GM18517 (cell line): ENCODE results near the gene HBP1.
"Not testable (repeated sequence)": the region's sequence is repeated elsewhere in the genome, so short reads cannot be mapped to it uniquely, and the experiment has no call there.

Experiments
- ATAC-seq: cut with Tn5 transposase; IDR thresholded peaks from one replicate; pipeline ENCODE4 v1.9.1; 2021; ENCODE audit warnings: mild to moderate bottlenecking, moderate library complexity; ENCODE audit not compliant: unreplicated experiment

The HBP1 gene

DNA sequence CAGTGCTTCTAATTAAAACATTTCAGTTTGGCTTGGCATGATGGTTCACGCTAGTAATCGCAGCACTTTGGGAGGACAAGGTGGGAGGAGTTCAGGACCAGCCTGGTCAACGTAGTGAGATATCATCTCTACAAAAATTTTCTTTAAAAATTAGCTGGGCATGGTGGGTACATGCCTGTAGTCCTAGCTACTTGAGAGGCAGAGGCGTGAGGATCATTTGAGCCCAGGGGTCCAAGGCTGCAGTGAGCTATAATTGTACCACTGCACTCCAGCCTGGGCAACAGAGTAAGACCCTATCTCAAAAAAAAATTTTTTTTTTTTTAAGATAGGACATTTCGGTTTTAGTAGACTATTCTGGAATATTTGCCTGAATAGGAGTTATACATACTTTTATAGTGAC, 12.4 kb downstream of the HBP1 start:
- ATAC-seq: no peak

- ATAC-seq: no peak
Observed at GRCh38 chr7:107185716-107186115, 16.9 kb downstream of the HBP1 start.

DNA sequence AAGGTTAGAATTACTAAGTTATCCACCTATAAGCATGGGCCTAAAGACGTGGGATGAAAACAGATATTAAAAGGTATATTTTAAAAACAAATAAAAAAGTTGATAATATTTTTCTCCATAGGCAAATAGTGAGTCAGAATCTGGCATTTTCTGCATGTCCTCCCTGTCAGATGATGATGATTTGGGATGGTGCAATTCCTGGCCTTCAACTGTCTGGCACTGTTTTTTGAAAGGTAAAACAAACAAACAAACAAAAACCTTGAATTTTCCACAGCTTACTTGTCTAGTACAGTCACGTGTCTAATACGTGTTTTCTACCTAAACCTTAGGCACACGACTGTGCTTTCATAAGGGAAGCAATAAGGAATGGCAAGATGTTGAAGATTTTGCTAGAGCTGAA, 17.4 kb downstream of the HBP1 start:
- no peak for ATAC-seq

GRCh38 chr7:107187774-107188173, 19.0 kb downstream of the HBP1 start:
- no peak for ATAC-seq

DNA sequence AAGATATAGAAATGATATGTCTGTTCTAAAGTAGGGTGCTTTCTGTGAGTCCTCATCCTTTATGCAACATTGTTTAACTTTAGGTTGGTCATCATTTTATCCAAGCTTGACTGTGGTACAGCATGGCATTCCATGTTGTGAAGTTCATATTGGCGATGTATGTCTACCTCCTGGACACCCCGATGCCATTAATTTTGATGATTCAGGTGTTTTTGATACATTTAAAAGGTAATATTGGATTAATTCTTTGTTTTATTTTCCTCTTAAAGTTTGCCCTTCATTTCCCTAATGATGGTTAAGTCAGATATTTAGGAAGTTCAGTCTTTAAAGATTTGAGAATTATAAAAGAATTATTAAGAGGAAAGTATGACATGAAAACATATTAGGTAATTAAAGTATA, 21.3 kb downstream of the HBP1 start:
- no peak for ATAC-seq

DNA sequence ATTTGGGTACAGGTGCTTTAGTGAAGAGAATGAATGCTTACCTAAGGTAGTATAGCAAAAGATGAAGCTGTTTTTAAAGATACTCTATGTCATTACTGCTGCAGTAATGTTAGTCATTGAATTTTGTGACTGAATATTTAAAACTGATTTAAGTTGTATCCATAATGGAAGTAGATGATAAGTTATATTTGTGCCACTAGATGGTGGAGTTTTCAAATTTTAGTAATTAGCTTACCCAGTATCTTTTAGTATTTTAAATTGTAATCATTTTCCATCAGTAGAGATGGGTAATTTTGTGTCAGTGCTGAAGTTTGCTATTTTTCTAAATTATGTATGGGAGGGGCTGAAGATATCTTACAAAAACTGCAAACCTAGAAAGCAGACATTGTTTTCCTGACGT, 25.2 kb downstream of the HBP1 start:
- ATAC-seq: no peak

- no peak for ATAC-seq
Observed at GRCh38 chr7:107196834-107197610, 28.2 kb downstream of the HBP1 start.

GRCh38 chr7:107201795-107202450, 33.1 kb downstream of the HBP1 start:
- ATAC-seq: no peak

DNA sequence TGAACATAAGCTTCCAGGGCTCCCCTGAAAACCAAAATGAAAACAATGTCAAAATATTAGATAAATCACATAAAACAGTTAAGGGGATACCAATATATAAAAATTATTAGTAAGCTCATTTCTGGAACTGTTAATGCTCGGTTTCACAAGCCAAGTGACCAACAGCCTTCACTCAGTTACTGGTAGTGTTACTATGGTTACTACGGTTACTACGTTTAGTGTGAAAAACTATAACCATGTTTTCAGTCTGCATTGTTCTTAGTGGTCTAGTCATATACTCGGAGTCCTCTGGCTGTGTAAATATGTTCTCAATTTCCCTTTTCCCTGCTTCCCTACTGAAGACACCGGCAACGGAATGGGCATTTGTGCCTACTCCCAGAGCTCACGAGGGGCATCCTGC, 34.8 kb downstream of the HBP1 start:
- no peak for ATAC-seq

DNA sequence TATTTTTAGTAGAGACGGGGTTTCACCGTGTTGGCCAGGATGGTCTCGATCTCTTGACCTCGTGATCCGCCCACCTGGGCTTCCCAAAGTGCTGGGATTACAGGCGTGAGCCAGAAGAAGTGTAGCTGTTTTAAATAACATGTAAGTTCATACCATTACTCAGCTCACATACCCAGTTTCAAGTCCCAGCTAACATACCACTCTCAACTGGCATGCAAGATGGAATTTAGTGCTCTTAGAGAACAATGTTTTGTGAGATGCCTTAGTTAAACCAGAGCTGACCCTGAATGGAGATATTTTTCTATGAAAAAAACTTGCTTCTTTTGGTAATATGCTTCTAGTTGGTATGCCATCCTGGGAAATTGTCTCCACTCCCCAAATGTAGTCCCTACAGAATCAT, 37.3 kb downstream of the HBP1 start:
- no peak for ATAC-seq

DNA sequence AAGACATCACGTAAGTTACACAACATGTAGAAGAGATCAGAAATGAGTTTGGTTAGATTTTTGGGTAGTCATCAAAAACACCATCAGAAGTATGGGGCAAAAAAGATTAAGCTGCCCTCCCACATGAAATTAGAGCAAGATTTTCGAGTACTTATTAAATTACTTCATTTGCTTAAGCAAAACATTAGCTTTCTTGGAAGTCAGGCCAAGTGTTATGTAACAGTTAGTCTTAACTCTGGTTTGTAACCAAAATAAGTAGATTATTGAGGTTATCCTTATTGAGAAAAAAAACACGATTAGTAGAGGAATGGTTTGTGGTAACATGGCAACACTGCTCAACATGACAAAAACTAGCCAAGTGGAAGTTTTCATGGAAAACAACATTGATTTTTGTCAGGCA, 37.9 kb downstream of the HBP1 start:
- no peak for ATAC-seq

GRCh38 chr7:107207459-107207858, 38.7 kb downstream of the HBP1 start:
- ATAC-seq: no peak

DNA sequence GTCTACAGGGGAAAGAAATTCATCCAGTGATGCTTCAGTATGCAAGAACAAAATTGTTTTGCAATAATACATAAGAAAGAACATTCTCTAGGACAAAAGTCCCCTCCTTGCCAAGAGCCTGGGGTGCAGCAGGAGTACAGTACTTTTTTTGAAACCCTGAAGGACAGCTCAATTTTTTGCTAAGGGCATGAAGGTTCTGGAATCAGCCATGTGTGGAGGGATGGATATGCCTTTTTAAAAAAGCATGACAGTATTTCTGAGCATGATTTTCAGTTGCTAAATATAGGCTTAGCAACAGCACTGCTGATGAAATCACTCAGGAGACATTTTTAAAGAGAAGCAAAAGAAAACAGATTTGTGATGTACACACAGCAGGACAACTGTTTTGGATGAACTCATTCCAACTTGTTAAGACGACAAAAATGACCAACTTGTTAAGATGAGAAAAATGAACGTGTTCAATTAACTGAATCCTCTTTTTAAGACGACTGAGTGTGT, 39.3 kb downstream of the HBP1 start:
- no peak for ATAC-seq

- no peak for ATAC-seq
Observed at GRCh38 chr7:107208563-107208962, 39.8 kb downstream of the HBP1 start.

GRCh38 chr7:107209565-107209964, 40.8 kb downstream of the HBP1 start:
- no peak for ATAC-seq

DNA sequence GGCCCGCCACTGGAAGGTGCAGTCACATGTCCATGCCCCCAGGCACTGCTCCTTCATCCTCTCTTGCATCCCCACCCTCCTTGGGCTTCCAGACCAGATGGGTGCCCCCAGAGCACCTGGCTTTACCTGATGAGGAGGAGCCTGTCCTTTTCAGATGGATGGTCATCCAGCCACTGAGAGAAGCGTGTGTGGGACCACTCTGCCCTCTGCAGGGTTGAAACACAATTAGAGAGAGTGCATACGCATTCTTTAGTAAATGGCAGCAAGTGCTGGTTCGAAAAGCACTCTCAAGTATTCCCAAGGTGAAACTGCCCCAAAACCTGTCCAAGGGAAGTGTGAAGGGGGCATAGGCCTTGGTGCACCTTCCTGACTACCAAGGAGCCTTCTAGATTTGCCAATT, 41.6 kb downstream of the HBP1 start:
- ATAC-seq: no peak

GRCh38 chr7:107212725-107213124, 43.9 kb downstream of the HBP1 start:
- no peak for ATAC-seq

DNA sequence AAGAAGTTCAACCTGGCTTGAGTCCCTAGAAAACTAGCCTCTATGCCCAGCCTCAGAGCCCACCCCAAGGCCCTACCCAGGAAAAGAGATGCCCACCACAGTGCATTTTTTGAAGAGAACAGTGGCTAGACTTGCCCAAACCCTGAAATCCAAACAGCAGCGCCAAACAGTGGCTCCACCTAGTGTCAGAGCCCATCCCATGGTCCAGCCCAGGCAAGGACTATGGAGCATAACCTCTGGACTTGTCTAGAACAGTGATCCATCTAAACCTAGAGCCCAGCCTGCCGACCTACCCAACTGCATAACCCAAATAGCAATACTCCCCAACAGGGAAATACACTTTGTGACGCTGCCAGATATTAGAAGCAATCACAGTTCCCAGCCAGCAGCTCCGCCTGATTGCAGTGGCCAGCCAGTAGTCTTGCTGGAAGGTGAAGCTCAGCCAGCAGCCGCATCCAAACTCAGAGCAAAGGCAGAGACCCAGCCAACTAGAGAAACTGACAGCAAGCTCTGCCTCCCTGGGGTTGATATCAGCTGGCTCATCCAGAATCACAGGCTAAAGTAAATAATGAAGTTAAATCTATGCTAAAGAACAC, 44.5 kb downstream of the HBP1 start:
- ATAC-seq: no peak

GRCh38 chr7:107213945-107214344, 45.1 kb downstream of the HBP1 start:
- ATAC-seq: no peak

DNA sequence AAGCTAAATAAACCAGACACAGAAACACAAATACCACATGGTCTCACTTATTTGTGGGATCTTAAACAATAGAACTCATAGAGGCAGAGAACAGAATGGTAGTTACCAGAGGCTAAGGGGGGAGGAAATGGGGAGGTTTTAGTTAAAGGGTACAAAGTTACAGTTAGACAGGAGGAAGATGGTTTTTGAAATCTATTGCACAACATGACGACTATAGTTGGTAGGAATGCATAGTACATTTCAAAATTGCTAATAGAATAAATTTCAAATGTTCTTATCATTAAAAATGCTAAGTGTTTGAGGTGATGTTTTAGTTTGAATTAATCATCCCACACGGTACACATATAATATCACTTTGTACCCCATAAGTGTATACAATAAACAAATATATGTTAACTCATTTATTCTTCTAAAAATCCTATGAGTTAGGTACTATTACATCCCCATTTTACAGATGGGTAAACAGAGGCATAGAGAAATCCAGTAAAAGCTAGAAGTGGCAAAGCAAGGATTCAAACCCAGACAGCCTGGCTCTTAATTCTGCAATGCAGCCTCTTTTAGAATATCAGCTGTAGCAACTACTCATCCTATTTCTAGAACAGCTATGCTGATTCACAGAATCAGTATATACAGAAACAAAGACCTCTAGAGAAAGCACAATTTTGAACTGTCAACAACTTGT, 50.9 kb downstream of the HBP1 start:
- no peak for ATAC-seq

DNA sequence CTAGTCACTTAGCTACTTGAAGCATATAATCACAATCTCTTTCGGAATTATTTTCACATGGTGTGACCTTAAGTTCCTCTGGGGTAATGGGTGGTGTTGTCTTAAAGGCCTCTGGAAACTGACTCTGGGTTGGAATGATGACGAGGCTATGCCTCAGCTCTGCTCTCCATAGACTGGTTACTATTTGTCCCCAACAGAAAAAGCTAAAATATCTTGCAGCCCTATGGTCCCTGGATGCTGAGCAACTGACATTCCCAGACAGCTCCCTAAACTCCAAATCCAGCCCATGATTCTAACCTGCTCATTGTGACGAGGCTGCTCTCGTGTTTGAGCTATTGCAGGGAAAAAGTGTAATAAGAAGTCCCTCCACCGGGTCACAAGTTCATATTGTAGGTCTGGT, 51.6 kb downstream of the HBP1 start:
- no peak for ATAC-seq

GRCh38 chr7:107220806-107221205, 52.0 kb downstream of the HBP1 start:
- not testable (repeated sequence) for ATAC-seq
